Right lobe of liver (tissue), 6 donors: ENCODE results near the gene SF3B4. TPM values are rescaled to one million over a fixed set of nuclear protein-coding genes. Genes with fewer than 3 reads are reported as not detected.

Experiments
- ATAC-seq, 4 donors: fragments of 200-7000 bp; cut with Tn5 transposase; one replicate each; pipeline ENCODE4 v1.9.1; 2020; ENCODE audit warnings: mild to moderate bottlenecking in 4 of 4, moderate library complexity in 4 of 4
- DNase-seq, 3 donors: peaks; one replicate each; pipeline ENCODE4 v3.0.0-alpha.2; 2020
- H3K27ac ChIP-seq, 3 donors: fragments of 200-600 bp; one replicate each; pipeline ENCODE4 v1.8.0; 2022
- H3K27me3 ChIP-seq, 2 donors: fragments of 200-600 bp; one replicate each; pipeline ENCODE4 v1.8.0; 2022
- H3K36me3 ChIP-seq, 4 donors: fragments of 200-600 bp; sonication (generic) in 1 of 4; one replicate each; pipeline versions ENCODE4 v1.5.1 to v1.8.0; 2017 to 2022; ENCODE audit warnings: control low read depth in 1 of 4
- H3K4me1 ChIP-seq, 4 donors: fragments of 200-600 bp; sonication (generic) in 1 of 4; one replicate each; pipeline versions ENCODE4 v1.5.1 to v1.8.0; 2017 to 2022; ENCODE audit warnings: control low read depth in 1 of 4
- H3K4me3 ChIP-seq, 3 donors: fragments of 200-600 bp; one replicate each; pipeline ENCODE4 v1.8.0; 2022
- H3K9me3 ChIP-seq, 4 donors: fragments of 200-600 bp; sonication (generic) in 1 of 4; one replicate each; pipeline versions ENCODE4 v1.5.1 to v1.8.0; 2017 to 2022; ENCODE audit warnings: control low read depth in 1 of 4
- POLR2A ChIP-seq: fragments of 450-650 bp; IDR thresholded peaks from one replicate; pipeline ENCODE4 v1.6.1; 2017; ENCODE audit warnings: antibody characterized with exemption, mild to moderate bottlenecking
- WGBS: methylation state at CpG from one replicate; pipeline ENCODE4 v1.1.6; 2018; ENCODE audit warnings: low coverage, low lambda C conversion rate; ENCODE audit not compliant: insufficient coverage; ENCODE audit errors: missing lambda C conversion rate; 5-methylcytosine and 5-hydroxymethylcytosine counted together
- intact Hi-C, 2 donors: fragments of 100-400 bp; cut with DNase I; formaldehyde crosslinking; loops; one replicate each; pipeline versions ENCODE4 v1.11.2 to v1.14.1; 2022
- total RNA-seq, 6 experiments: library from RNA; depleted of rRNA in 2 of 6; stranded (reverse); fragments of >200 nt in 2 of 6; fragmentation: NEBNext Ultra II Directional in 3 of 6; extraction: Animal tissue kit (Norgen Biotek cat#: 25700) in 3 of 6; gene quantifications; one replicate each; pipeline versions ENCODE4 v1.1.0 to v1.2.4, GENCODE V29; 2016 to 2023
- TF ChIP-seq, protein P1 (sequence below), 4 donors: fragments of 200-600 bp in 3 of 4; fragments of 450-650 bp in 1 of 4; IDR thresholded peaks; one replicate each; pipeline versions ENCODE4 v1.5.1 to v1.8.0; 2016 to 2022; ENCODE audit warnings: antibody characterized with exemption in 4 of 4, mild to moderate bottlenecking in 2 of 4
- donor health status: DM: no; HTN: yes; CAD: no.
- donor health status: DM: no; HTN: no; CAD: no.
- donor health status: DM: no; HTN: no; CAD: no.
- donor health status: DM: no; HTN: yes; CAD: no.
- donor health status: DM: no; HTN: yes; CAD: no.

Gene SF3B4
- total RNA-seq, 6 experiments from 2014 or later = 8.2 to 18.5 (median 12.2) TPM

DNA sequence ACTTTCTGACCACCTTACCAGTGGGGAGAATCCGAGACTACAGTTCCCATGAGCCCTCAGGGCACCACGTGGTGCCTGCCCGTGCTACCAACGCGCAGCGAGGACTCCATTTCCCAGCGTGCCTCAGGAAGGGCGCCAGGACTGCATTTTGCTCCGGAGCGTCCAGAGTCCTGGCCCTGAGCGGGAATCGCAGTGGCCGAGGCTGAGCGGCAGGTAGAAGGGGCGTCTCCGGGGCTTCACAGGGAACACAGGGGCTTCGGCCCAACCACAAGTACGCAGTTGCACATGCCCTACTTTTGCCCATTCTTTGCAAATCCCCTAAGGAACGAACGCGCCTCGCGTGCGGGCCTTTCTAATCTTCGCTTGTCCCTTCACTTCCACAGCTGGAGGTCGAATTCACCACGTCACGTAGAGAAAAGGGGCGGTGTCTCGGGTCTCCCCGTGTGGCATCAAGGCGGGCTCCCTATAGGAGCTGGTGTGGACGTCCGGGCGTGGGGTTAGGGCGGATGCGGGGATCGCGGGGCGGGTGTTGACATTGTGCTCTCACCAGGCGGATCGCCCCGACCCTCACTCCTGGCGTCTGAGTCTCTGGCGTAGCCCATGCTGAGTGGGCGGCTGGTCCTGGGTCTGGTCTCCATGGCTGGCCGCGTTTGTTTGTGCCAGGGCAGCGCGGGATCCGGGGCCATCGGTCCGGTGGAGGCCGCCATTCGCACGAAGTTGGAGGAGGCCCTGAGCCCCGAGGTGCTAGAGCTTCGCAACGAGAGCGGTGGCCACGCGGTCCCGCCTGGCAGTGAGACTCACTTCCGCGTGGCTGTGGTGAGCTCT is 27.9 kb downstream of the SF3B4 start, which contains the start of gene BOLA1:
BOLA1 (plus strand) TSS at position 109 of the 825 bp plus-strand sequence; CDS start at position 601, 492 bp downstream.
- TF ChIP-seq, protein P1, sequence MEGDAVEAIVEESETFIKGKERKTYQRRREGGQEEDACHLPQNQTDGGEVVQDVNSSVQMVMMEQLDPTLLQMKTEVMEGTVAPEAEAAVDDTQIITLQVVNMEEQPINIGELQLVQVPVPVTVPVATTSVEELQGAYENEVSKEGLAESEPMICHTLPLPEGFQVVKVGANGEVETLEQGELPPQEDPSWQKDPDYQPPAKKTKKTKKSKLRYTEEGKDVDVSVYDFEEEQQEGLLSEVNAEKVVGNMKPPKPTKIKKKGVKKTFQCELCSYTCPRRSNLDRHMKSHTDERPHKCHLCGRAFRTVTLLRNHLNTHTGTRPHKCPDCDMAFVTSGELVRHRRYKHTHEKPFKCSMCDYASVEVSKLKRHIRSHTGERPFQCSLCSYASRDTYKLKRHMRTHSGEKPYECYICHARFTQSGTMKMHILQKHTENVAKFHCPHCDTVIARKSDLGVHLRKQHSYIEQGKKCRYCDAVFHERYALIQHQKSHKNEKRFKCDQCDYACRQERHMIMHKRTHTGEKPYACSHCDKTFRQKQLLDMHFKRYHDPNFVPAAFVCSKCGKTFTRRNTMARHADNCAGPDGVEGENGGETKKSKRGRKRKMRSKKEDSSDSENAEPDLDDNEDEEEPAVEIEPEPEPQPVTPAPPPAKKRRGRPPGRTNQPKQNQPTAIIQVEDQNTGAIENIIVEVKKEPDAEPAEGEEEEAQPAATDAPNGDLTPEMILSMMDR (IDR thresholded peaks at IDR 0.05) = no peak
- peak; percentile 89 for TF ChIP-seq POLR2A
- intact Hi-C loops = no loop called here
- Histone ChIP-seq H3K4me3 (peak within 1 kb of the TSS; percentile 65 to 69 (median 68)), H3K27ac (peak within 1 kb of the TSS; percentile 71 to 87 (median 74)), H3K27me3 (no peaks in the 10 kb centered on the region), H3K9me3 (no peaks in the 10 kb centered on the region), H3K4me1 (peaks cover 0 to 8% (median 0%) of the 10 kb centered on the region in 4 donors), H3K36me3 (no peaks in the 10 kb centered on the region)
- peak; percentile 99 to 100 (median 99) for ATAC-seq
- DNase-seq = peak; percentile 94 to 97 (median 97)
- 2% methylated on average over 9 of the region's 65 CpGs for WGBS

DNA sequence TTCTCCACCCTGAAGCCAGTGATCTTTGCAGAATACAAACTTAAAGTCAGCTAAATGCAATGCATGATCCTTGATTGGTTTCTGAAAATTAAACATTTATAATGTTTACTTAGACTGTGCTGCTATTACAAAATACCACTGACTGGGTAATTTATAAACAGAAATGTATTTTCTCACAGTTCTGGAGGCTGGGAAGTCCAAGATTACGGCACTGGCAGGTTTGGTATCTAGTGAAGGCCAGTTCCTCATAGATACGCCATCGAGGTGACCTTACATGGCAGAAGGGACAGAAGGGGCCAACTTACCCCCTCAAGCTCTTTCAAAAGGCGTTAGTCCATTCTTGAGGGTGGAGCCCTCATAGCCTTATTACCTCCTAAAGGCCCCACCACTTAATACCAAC is 31.0 kb downstream of the SF3B4 start:
- TF ChIP-seq, protein P1 (IDR thresholded peaks at IDR 0.05) = no peak
- no peak for TF ChIP-seq POLR2A
- H3K4me3 ChIP-seq = no peak overlapping the region
- DNase-seq (peak in 1 of 3 donors; percentile 20), ATAC-seq (no peak)
- no peaks in the 10 kb centered on the region for H3K9me3 ChIP-seq
- 89% methylated on average over 3 of the region's 4 CpGs for WGBS
- no peak overlapping the region for H3K27ac ChIP-seq
- peaks cover 0 to 8% (median 0%) of the 10 kb centered on the region in 4 donors for H3K4me1 ChIP-seq
- no peaks in the 10 kb centered on the region for H3K27me3 ChIP-seq
- H3K36me3 ChIP-seq = no peaks in the 10 kb centered on the region
- intact Hi-C loops = no loop called here

DNA sequence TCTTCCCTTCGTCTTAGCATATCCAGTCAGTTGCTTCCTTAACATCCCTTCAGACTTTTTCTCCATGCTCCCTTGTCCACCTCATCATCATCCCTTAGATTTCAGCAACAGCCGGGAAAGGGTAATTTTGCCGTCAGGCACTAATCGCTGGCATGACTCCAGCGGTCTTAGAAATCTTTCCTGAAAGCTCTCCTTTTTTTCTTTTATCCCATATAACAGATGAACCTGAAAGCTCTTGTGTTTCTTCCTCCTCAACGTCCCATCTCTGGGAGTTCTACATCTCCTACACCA is 38.7 kb downstream of the SF3B4 start:
- no peaks in the 10 kb centered on the region for H3K36me3 ChIP-seq
- H3K9me3 ChIP-seq = no peaks in the 10 kb centered on the region
- peak in 1 of 3 donors; percentile 49 for DNase-seq
- peaks cover 0 to 13% (median 5%) of the 10 kb centered on the region in 4 donors for H3K4me1 ChIP-seq
- TF ChIP-seq, protein P1 (IDR thresholded peaks at IDR 0.05) = no peak
- TF ChIP-seq POLR2A = no peak
- ATAC-seq = no peak
- intact Hi-C loops = no loop called here
- 29% methylated on average over 6 of the region's 6 CpGs for WGBS
- H3K27ac ChIP-seq = peak overlapping the region; percentile 98 to 99 (median 99)
- H3K4me3 ChIP-seq = peak overlapping the region; percentile 31 to 69 (median 66)
- no peaks in the 10 kb centered on the region for H3K27me3 ChIP-seq

DNA sequence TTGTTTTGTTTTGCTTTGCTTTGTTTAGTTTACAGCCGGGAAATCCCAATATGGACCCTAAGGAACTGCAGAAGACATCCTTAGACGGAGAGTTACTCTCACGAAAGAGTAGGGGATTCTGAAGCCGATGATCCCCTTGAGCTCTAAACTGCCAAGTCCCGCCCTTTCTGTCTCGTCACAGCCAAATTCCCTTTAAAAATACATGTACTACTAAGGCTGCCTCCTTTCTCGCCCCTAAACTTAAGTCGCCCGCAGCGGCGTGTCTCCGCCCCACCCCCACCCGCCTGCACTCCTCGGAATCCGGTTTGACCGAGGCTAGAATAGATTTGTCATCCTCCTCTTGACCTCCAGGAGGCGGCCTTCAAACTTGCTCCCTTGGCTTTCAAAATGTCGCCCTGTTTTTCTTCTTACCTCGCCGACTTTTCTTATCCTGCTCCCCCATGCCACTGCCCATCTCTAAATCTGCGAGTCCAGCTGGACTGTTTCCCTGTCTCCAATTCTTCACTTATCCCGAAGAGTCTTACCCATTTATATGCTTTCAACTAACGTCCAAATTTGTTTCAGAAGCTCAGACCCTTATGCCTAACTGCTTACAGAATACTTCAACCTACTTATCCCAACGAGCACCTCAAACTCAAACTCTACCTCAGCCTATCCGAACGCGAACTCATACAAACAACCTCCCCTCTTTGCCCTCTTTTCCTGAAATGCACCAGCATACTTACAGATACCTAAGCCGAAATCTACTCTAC is 39.2 kb downstream of the SF3B4 start:
- no peak for TF ChIP-seq POLR2A
- TF ChIP-seq, protein P1 (IDR thresholded peaks at IDR 0.05) = peak; percentile 38 to 55 (median 44)
- Histone ChIP-seq H3K27ac (peak overlapping the region; percentile 98 to 99 (median 99)), H3K36me3 (no peaks in the 10 kb centered on the region), H3K9me3 (no peaks in the 10 kb centered on the region), H3K4me3 (peak overlapping the region; percentile 31 to 69 (median 66)), H3K4me1 (peaks cover 0 to 17% (median 7%) of the 10 kb centered on the region in 4 donors), H3K27me3 (no peaks in the 10 kb centered on the region)
- 4% methylated on average over 28 of the region's 28 CpGs for WGBS
- DNase-seq = peak; percentile 68 to 77 (median 74)
- intact Hi-C loops = no loop called here
- ATAC-seq = peak; percentile 31 to 52 (median 46)
